ENCODE measurements around the gene HNRNPH1. TPM values are rescaled to one million over a fixed set of nuclear protein-coding genes. Genes with fewer than 3 reads are reported as not detected.
"Not testable (repeated sequence)": the region's sequence is repeated elsewhere in the genome, so short reads cannot be mapped to it uniquely, and the experiment has no call there.

HNRNPH1 gene, protein sequence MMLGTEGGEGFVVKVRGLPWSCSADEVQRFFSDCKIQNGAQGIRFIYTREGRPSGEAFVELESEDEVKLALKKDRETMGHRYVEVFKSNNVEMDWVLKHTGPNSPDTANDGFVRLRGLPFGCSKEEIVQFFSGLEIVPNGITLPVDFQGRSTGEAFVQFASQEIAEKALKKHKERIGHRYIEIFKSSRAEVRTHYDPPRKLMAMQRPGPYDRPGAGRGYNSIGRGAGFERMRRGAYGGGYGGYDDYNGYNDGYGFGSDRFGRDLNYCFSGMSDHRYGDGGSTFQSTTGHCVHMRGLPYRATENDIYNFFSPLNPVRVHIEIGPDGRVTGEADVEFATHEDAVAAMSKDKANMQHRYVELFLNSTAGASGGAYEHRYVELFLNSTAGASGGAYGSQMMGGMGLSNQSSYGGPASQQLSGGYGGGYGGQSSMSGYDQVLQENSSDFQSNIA
- 429 TPM for total RNA-seq
- long read RNA-seq, transcript HNRNPH1-203 (14 exons, 2,279 nt): minor isoform, 21 of 123 reads
- long read RNA-seq, transcript HNRNPH1-204 (14 exons, 2,248 nt): major isoform, 35 of 123 reads
- long read RNA-seq, partial matches to known transcripts: 15 of 123 reads
- long read RNA-seq, other reads (novel, unspliced or antisense): 50 of 123 reads

DNA sequence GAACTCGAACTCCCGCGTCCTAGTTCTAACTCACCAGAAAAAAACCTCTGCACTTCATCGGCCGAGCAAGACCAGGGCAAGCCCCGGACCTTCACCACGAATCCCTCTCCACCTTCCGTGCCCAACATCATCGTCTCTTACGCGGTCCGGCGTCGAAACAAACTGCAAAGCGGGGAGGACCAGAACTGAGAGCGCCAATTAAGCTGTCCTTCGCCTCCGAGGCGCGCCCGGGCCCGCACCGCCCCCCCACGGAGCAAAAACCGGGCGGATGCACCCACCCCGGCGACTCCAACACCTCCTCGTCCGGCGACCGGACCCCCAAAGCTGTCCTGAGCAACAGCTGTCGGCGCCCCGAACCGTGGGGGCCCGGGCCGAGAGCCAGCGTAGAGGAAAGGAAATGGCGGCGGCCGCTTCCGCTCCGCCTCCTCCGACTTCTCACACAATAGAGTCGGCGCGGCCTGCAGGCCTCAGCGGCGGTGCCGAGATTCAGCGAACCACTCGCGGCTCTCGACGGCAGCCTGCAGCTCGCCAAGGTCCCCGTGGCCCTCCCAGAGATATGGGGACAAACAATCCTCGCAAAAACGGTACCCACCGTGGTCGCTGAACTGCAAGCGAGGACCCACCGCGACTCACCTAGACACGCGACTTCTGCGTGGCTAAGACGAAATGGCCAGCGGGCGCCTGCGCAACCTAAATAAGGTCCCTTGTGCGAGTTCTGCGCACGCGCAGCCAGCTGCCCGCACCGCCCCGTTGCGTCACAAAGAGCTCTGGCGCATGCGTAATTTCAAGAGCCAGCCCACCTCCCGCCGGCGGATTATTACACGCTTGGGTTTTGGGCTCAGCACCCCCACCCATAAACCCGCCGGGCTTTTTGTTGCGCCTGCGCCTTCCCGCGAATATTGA lies at the start of gene HNRNPH1:
HNRNPH1 (minus strand) TSS at position 669 of the 903 bp plus-strand sequence; CDS start at position 131, 538 bp downstream.
- DNase-seq (ENCODE audit: low spot score): peak; percentile 99

DNA sequence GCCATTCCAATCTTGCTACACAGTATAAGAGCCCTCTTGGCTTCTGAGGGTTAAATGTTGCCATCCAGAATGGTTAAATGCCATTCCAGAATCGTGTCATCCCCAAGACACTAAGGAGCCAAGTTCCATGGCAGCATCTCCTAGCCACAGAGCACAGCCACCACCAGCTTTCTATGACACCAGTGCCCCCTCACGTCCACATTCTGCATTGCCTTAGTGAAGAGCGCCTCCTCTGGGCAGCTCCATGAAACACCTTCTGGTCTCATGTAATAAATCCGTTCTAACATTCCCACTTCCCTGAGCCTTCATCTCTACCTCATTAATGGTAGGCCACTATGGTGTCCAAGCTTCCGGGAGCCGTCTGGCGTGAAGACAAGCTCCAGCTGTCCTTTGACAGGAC lies 44.9 kb upstream of the HNRNPH1 start:
- DNase-seq (ENCODE audit: low spot score): no peak

- DNase-seq (ENCODE audit: low spot score): not testable (repeated sequence)
Measured at GRCh38 chr5:179661647-179662046, 38.2 kb upstream of the HNRNPH1 start.

- not testable (repeated sequence) for DNase-seq (ENCODE audit: low spot score)
Measured at GRCh38 chr5:179658179-179658856, 34.8 kb upstream of the HNRNPH1 start.

DNA sequence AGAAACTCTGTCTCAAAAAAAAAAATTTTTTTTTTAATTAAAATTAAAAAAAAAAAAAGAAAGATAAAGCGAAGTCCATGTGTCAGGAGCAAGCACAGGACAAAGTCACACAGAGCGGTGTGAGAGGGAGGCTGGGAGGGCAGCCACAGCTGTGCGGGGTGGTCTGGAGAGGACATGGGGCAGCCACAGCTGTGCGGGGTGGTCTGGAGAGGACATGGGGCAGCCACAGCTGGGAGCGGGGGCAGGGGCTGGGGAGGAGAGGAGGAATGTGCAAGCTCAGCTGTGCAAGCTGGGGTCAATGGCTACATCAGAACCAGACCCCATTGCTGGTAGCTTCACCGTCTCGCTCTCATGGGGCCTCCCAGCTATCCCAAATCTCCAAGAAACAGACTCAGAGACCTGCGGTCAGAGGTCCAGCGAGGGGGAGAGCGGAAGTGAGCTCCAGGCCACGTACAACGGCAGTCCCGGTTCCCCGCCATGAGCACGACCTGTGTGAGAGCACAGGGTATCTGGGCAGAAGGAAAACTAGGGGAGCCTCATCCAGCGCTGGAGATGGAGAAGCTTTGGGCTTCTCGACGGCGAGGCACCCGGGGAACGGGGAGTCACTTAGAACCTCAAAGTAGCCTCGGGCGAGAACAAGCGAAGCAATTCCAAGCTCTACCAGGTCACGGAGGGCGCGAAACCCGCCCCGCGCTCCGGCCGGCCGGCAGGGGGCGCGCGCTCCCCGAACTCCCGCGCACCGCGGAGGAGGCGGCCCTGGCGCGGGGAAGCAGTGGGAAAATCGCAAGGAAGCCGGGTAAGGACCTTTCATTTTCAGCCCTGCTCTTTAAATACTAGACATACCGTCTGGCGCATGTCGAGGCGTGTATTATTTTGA lies 34.1 kb upstream of the HNRNPH1 start:
- DNase-seq (ENCODE audit: low spot score): not testable (repeated sequence)

DNA sequence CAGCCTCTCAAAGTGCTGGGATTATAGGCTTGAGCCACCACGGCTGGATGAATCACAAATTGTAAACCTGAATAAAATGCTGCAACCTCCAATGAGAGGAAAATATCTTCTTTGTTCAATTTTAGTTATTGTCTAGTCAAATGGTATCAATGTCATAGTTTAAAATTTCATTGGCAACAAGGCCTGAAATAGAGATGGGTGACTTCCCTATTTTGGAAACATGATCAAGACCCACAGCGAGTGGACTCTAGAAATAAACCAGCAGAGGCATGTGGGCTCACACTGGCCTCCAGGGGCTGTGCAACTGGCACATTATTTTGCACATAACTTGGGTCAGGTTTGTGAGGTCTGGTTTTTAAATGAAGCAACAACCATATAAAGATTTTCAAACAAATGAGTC lies 29.7 kb upstream of the HNRNPH1 start:
- not testable (repeated sequence) for DNase-seq (ENCODE audit: low spot score)

GRCh38 chr5:179650245-179650644 lies 26.8 kb upstream of the HNRNPH1 start:
- DNase-seq (ENCODE audit: low spot score): not testable (repeated sequence)

GRCh38 chr5:179649166-179649703 lies 25.8 kb upstream of the HNRNPH1 start:
- not testable (repeated sequence) for DNase-seq (ENCODE audit: low spot score)

DNA sequence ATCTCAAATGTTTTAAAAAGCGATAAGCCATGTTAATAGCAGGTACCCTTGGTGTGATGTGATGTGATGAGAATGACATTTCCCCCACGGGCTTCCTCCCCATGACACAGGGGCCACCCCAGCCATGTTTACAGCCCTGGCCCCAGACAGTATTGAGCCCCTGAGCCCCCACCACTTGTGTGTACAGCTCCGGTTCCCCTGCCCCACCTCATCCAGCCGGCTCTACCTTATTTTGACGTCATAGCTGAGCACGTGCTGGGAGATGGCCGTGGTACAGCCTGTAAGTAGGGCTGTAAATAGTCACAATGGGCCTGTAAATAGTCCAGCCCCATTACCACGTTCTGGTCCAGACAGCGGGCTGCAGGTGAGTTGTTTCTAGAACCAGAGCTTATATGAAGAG lies 24.9 kb upstream of the HNRNPH1 start:
- DNase-seq (ENCODE audit: low spot score): no peak

- not testable (repeated sequence) for DNase-seq (ENCODE audit: low spot score)
Measured at GRCh38 chr5:179644766-179645165, 21.3 kb upstream of the HNRNPH1 start.

DNA sequence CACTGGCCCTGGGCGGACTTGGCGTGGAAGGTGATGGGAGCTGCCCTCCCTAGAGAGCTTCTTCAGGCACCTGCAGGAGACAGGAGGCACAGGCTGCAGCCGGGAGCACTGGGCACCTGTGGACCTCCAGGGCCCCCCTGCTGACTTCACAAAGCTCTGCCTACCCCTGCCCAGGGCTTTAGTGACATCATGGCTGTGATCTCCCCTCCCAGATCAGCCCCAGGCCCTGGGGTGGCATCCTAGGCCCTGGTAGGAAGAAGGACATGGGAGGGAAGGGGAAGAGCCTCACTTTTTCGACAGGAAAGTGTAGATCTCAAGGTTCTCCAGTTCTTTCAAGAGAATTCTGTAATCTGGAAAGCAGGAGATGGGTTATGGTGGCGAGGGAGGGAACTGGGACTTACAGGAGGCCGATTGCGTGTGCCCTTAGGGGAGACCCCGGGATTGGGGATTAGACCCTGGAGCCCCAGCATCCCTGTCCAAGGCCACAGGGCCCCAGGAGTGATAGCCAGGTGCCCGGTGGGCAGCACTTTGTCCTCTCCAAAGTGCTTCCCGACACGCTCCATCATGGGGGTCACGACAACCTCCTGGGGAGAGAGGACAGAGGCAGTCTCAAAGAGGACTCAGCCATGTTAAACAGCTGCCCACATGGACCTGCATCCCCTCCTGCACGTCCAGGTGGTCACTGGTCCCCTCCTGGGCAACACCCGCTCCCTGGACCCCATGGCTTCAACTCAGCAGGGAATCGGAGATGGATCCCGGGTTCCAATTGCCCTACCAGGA lies 19.9 kb upstream of the HNRNPH1 start:
- not testable (repeated sequence) for DNase-seq (ENCODE audit: low spot score)

GRCh38 chr5:179642626-179643025 lies 19.2 kb upstream of the HNRNPH1 start:
- not testable (repeated sequence) for DNase-seq (ENCODE audit: low spot score)

DNA sequence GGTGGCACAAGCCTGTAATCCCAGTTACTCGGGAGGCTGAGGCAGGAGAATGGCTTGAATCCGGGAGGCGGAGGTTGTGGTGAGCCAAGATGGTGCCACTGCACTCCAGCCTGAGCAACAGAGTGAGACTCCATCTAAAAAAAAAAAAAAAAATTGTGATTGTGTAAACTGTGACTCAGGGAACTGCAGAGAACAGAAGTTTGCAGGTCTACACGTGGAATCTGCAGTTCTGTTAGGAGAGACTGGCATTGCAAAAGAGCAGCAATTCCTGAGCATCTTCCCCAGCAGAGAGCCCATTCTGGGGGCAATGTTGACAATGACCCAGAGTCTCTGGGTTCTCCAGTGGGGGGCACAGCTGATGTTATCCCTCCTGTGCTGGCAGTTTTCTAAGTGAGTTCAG lies 18.3 kb upstream of the HNRNPH1 start:
- DNase-seq (ENCODE audit: low spot score): not testable (repeated sequence)

DNA sequence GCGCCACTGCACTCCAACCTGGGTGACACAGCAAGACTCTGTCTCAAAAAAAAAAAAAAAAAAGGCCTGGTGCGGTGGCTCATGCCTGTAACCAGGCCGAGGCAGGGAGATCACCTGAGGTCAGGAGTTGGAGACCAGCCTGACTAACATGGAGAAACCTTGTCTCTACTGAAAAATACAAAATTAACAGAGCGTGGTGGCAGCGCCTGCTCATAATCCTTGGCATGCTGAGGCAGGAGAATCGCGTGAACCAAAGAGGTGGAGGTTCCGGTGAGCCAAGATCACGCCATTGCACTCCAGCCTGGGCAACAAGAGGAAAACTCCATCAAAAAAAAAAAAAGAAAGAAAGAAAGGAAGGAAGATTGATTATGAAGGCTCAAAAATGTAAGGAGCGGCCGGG lies 15.8 kb upstream of the HNRNPH1 start:
- peak; percentile 41 for DNase-seq (ENCODE audit: low spot score)

DNA sequence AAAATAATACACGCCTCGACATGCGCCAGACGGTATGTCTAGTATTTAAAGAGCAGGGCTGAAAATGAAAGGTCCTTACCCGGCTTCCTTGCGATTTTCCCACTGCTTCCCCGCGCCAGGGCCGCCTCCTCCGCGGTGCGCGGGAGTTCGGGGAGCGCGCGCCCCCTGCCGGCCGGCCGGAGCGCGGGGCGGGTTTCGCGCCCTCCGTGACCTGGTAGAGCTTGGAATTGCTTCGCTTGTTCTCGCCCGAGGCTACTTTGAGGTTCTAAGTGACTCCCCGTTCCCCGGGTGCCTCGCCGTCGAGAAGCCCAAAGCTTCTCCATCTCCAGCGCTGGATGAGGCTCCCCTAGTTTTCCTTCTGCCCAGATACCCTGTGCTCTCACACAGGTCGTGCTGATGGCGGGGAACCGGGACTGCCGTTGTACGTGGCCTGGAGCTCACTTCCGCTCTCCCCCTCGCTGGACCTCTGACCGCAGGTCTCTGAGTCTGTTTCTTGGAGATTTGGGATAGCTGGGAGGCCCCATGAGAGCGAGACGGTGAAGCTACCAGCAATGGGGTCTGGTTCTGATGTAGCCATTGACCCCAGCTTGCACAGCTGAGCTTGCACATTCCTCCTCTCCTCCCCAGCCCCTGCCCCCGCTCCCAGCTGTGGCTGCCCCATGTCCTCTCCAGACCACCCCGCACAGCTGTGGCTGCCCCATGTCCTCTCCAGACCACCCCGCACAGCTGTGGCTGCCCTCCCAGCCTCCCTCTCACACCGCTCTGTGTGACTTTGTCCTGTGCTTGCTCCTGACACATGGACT lies 11.1 kb upstream of the HNRNPH1 start:
- peak; percentile 75 for DNase-seq (ENCODE audit: low spot score)

DNA sequence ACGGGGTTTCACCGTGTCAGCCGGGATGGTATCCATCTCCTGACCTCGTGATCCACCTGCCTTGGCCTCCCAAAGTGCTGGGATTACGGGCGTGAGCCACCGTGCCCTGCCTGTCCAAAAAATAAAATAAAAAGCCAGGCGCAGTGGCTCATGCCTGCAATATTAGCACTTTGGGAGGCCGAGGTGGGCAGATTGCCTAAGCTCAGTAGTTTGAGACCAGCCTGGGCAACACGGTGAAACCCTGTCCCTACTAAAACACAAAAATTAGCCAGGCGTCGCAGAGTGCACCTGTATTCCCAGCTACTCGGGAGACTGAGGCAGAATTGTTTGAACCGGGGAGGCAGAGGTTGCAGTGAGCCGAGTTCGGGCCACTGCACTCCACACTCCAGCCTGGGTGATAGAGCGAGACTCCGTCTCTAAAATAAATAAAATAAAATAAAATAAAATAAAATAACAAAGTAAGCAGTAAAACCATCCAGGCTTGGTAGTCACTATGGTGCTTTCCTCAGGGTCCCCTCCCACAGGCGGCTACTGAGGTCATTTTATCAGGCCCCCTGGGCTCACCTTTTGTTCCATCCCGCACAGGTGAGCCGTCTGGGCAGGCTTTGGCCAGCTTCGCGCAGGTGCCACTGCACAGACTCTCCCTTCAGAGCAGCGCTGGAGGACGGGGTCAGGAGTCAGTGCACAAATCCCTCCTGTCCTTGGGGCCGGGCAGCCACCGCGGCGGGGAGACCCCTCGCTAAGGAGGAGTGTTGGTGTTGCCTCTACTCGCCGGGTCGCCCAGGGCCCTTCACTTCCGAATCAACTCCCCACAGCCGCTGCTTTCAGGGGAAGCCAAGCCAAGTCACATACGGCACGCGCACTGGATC lies 10.3 kb upstream of the HNRNPH1 start:
- peak; percentile 18 for DNase-seq (ENCODE audit: low spot score)

- peak; percentile 35 for DNase-seq (ENCODE audit: low spot score)
Measured at GRCh38 chr5:179624841-179625271, 1.4 kb upstream of the HNRNPH1 start.

All from mesenteric fat pad (tissue), 1 donor.